ENCODE results near the gene DNMT3B.

DNMT3B gene

DNA sequence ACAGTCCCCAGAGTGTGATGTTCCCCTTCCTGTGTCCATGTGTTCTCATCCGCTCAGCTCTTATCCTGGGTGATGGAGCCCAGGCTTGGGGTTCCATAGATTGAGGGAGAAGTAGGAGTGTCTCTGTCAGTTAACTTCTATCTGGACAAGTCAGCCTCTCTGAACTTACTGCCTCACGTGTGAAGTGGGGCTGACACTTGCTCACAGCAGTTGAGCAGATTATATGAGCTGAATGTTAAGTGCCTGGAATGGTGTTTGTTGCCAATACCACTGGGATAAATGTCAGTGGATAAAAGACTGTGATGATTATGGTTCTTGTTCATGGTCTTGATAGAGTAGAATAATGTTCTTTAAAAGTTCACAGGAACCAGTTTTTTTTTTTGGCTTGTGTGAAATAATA lies 79.4 kb downstream of the DNMT3B start:
- H3K4me3 ChIP-seq (ENCODE audit: low read depth, low read length), result no peak overlapping the region
- TF ChIP-seq, protein P1, sequence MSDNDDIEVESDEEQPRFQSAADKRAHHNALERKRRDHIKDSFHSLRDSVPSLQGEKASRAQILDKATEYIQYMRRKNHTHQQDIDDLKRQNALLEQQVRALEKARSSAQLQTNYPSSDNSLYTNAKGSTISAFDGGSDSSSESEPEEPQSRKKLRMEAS (IDR thresholded peaks at IDR 0.05; ENCODE audit: low read depth, low read length), result no peak
- TF ChIP-seq MYC (IDR thresholded peaks at IDR 0.05; ENCODE audit: low read depth, low read length), result no peak
- TF ChIP-seq POLR2A (IDR thresholded peaks at IDR 0.05; ENCODE audit: extremely low read depth, insufficient read length), result no peak
- TF ChIP-seq, protein P2, sequence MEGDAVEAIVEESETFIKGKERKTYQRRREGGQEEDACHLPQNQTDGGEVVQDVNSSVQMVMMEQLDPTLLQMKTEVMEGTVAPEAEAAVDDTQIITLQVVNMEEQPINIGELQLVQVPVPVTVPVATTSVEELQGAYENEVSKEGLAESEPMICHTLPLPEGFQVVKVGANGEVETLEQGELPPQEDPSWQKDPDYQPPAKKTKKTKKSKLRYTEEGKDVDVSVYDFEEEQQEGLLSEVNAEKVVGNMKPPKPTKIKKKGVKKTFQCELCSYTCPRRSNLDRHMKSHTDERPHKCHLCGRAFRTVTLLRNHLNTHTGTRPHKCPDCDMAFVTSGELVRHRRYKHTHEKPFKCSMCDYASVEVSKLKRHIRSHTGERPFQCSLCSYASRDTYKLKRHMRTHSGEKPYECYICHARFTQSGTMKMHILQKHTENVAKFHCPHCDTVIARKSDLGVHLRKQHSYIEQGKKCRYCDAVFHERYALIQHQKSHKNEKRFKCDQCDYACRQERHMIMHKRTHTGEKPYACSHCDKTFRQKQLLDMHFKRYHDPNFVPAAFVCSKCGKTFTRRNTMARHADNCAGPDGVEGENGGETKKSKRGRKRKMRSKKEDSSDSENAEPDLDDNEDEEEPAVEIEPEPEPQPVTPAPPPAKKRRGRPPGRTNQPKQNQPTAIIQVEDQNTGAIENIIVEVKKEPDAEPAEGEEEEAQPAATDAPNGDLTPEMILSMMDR (IDR thresholded peaks at IDR 0.05; ENCODE audit: low read depth, low read length), result no peak
- no peak for DNase-seq (ENCODE audit: low read depth)

DNA sequence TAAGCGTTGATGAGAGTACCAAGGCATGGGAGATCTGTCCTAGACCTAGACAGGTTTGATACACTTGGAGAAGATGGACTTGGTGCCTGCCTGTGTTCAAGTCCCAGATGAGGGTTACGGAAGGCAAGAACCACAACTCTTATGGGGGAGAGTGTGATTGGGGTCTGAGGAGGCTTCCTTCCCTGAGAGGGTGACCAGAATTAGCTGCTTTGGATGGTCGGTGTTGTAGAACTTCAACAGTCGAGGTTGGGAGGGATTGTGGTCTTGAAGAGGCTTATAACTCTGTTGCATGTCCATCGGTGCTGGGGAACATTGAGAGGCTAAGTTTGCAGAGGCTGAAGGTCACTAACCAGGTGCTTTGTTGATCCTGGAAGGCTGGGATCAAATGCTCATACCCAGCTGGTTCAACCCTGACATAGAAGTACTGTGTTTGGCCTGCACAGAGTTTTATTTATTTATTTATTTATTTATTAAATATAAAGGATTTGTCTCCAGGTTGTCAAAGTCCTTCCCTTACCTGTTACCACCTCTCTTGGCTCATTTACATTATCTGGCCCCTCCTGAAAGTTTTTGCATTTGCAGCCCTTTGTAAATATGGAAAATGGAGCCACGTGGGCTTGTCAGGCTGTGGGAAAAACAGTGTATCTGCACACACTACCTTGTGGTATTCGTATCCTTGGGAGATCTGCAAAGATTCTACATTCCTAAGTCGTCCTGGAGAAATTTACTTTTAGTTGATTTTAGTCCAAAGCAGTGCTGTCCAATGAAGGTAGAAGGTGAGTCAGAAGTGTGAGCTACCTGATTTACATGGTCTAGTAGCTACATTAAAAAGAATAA lies 80.7 kb downstream of the DNMT3B start:
- TF ChIP-seq POLR2A (IDR thresholded peaks at IDR 0.05; ENCODE audit: extremely low read depth, insufficient read length), result no peak
- TF ChIP-seq, protein P2 (IDR thresholded peaks at IDR 0.05; ENCODE audit: low read depth, low read length), result no peak
- TF ChIP-seq, protein P1 (IDR thresholded peaks at IDR 0.05; ENCODE audit: low read depth, low read length), result no peak
- no peak for DNase-seq (ENCODE audit: low read depth)

DNA sequence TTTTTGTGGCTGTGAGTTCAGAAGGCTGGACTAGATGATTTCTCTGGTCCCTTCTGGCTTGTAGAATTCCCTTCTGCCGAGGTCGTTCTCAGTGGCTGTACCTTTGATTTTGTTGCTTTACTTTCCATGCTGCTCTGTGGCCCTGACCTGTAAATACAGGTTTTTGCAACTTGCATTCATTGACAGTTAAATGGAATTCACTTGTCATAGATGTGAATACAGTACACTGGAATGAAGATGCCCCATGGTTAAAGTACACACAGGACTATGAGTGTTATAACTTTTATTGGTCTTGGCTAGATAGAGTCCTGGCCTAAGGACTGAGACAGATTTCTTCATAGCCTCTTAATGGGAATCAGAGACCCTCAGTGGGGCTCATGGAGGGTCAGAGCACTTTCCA lies 83.6 kb downstream of the DNMT3B start:
- no peak overlapping the region for H3K4me3 ChIP-seq (ENCODE audit: low read depth, low read length)
- DNase-seq (ENCODE audit: low read depth), result no peak
- TF ChIP-seq MYC (IDR thresholded peaks at IDR 0.05; ENCODE audit: low read depth, low read length) (no peak), POLR2A (IDR thresholded peaks at IDR 0.05; ENCODE audit: extremely low read depth, insufficient read length) (no peak)
- TF ChIP-seq, protein P1 (IDR thresholded peaks at IDR 0.05; ENCODE audit: low read depth, low read length), result no peak
- TF ChIP-seq, protein P2 (IDR thresholded peaks at IDR 0.05; ENCODE audit: low read depth, low read length), result no peak

More for the DNA sequence above, 80.7 kb downstream of the DNMT3B start:
- no peak overlapping the region for H3K4me3 ChIP-seq (ENCODE audit: low read depth, low read length)

DNA sequence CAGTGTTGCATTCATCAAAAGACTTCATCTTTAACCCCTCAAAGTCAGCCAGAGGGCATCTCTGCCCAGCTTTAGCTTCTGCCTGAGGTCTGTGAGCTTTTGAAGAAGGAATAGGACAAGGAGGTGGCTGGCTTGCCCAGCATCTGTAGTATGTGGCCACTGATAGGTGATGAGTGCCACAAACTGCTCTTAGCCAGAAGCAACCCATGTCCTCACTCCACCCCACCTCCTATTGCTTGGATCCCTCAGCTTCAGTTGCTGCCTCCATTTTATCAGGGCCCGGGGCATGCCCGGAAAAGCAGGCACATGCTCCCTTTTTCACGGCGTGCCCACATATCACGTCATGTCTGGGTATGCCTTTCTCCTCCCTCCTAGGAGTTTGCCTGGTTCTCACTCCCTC lies 84.7 kb downstream of the DNMT3B start:
- TF ChIP-seq, protein P1 (IDR thresholded peaks at IDR 0.05; ENCODE audit: low read depth, low read length), result no peak
- TF ChIP-seq POLR2A (IDR thresholded peaks at IDR 0.05; ENCODE audit: extremely low read depth, insufficient read length) (no peak), MYC (IDR thresholded peaks at IDR 0.05; ENCODE audit: low read depth, low read length) (no peak)
- TF ChIP-seq, protein P2 (IDR thresholded peaks at IDR 0.05; ENCODE audit: low read depth, low read length), result no peak

DNA sequence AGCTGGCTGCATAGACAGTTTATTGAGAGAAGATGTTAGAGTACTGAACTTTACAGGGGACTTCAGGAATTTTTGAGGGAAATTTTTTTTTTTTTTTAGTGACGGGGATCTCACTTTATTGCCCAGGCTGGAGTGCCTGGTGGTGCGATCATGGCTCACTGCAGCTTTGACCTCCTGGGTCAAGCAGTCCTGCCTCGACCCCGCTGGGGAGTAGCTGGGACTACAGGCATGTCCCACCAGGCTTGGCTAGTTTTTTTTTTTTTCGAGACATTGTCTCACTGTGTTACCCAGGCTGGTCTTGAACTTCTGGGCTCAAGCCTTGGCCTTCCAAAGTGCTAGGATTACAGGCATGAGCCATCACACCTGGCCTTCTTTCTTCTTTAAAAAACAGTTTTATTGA lies 85.8 kb downstream of the DNMT3B start:
- H3K4me3 ChIP-seq (ENCODE audit: low read depth, low read length), result no peak overlapping the region
- DNase-seq (ENCODE audit: low read depth), result no peak
- TF ChIP-seq, protein P1 (IDR thresholded peaks at IDR 0.05; ENCODE audit: low read depth, low read length), result no peak
- TF ChIP-seq POLR2A (IDR thresholded peaks at IDR 0.05; ENCODE audit: extremely low read depth, insufficient read length), result no peak
- TF ChIP-seq MYC (IDR thresholded peaks at IDR 0.05; ENCODE audit: low read depth, low read length), result no peak
- TF ChIP-seq, protein P2 (IDR thresholded peaks at IDR 0.05; ENCODE audit: low read depth, low read length), result no peak

More for the DNA sequence above, 84.7 kb downstream of the DNMT3B start:
- H3K4me3 ChIP-seq (ENCODE audit: low read depth, low read length), result no peak overlapping the region
- DNase-seq (ENCODE audit: low read depth), result no peak
